HG03565 (cell line): ENCODE data around the gene MPRIP.
"Not testable (repeated sequence)": the region's sequence is repeated elsewhere in the genome, so short reads cannot be mapped to it uniquely, and the experiment has no call there.

ENCODE experiments used
- ATAC-seq: cut with Tn5 transposase; IDR thresholded peaks from one replicate; pipeline ENCODE4 v1.9.1; 2021; ENCODE audit warnings: mild to moderate bottlenecking, moderate library complexity; ENCODE audit not compliant: unreplicated experiment

MPRIP gene

GRCh38 chr17:17180741-17181525, 138.7 kb downstream of the MPRIP start:
- ATAC-seq: no peak

- no peak for ATAC-seq
These were observed 139.7 kb downstream of the MPRIP start for GRCh38 chr17:17181666-17182597.

- no peak for ATAC-seq
These were observed 140.4 kb downstream of the MPRIP start for GRCh38 chr17:17182598-17183136.

- ATAC-seq: no peak
These were observed 141.5 kb downstream of the MPRIP start for GRCh38 chr17:17183744-17184143.

- not testable (repeated sequence) for ATAC-seq
These were observed 142.9 kb downstream of the MPRIP start for GRCh38 chr17:17184985-17185757.

GRCh38 chr17:17186051-17186450, 143.8 kb downstream of the MPRIP start:
- peak; percentile 40 for ATAC-seq

- ATAC-seq: no peak
These were observed 144.6 kb downstream of the MPRIP start for GRCh38 chr17:17186551-17187505.

- no peak for ATAC-seq
These were observed 146.3 kb downstream of the MPRIP start for GRCh38 chr17:17188586-17188985.

- ATAC-seq: no peak
These were observed 147.3 kb downstream of the MPRIP start for GRCh38 chr17:17189559-17189958.

- ATAC-seq: no peak
These were observed 147.9 kb downstream of the MPRIP start for GRCh38 chr17:17190188-17190587.

- no peak for ATAC-seq
These were observed 149.1 kb downstream of the MPRIP start for GRCh38 chr17:17191346-17191792.

GRCh38 chr17:17191961-17192381, 149.7 kb downstream of the MPRIP start:
- no peak for ATAC-seq

GRCh38 chr17:17195466-17195865, 153.2 kb downstream of the MPRIP start:
- ATAC-seq: not testable (repeated sequence)

GRCh38 chr17:17196776-17197175, 154.5 kb downstream of the MPRIP start:
- ATAC-seq: no peak

GRCh38 chr17:17198281-17198680, 156.0 kb downstream of the MPRIP start:
- no peak for ATAC-seq

GRCh38 chr17:17200311-17200710, 158.1 kb downstream of the MPRIP start:
- no peak for ATAC-seq

- no peak for ATAC-seq
These were observed 158.6 kb downstream of the MPRIP start for GRCh38 chr17:17200831-17201230.

- no peak for ATAC-seq
These were observed 159.0 kb downstream of the MPRIP start for GRCh38 chr17:17201271-17201670.

- no peak for ATAC-seq
These were observed 159.7 kb downstream of the MPRIP start for GRCh38 chr17:17201907-17202306.
